ENCODE results near the gene ZNF438. TPM values are rescaled to one million over a fixed set of nuclear protein-coding genes. Genes with fewer than 3 reads are reported as not detected.
"Not testable (repeated sequence)": the region's sequence is repeated elsewhere in the genome, so short reads cannot be mapped to it uniquely, and the experiment has no call there.

The ZNF438 gene
- total and polyA plus RNA-seq, 4 donors: 7.8 to 19.2 (median 10.2) TPM

GRCh38 chr10:31058795-31059703 is 27.4 kb upstream of the ZNF438 start:
- 61 to 87% methylated on average over 2 of the region's 2 CpGs for WGBS, 2 donors
- no peaks in the 10 kb centered on the region for H3K36me3 ChIP-seq (ENCODE audit: control insufficient read depth in 4 of 4, insufficient read depth in 4 of 4, low read length in 4 of 4)
- peaks cover 0 to 2% (median 0%) of the 10 kb centered on the region in 4 donors for H3K9me3 ChIP-seq (ENCODE audit: control insufficient read depth in 4 of 4, insufficient read depth in 3 of 4, low read length in 3 of 4)
- no peaks in the 10 kb centered on the region for H3K27me3 ChIP-seq (ENCODE audit: control insufficient read depth in 3 of 3, insufficient read depth in 3 of 3, low read length in 2 of 3)
- ATAC-seq (ENCODE audit: insufficient read depth, low FRiP score): no peak
- no peak for TF ChIP-seq CTCF (IDR thresholded peaks at IDR 0.05; ENCODE audit: control extremely low read depth, extremely low read depth)
- peaks cover 0 to 2% (median 0%) of the 10 kb centered on the region in 5 donors for H3K4me1 ChIP-seq (ENCODE audit: control insufficient read depth in 5 of 5, insufficient read depth in 5 of 5, low read length in 5 of 5)
- H3K9ac ChIP-seq (ENCODE audit: insufficient read depth in 1 of 2, low read length in 2 of 2): no peak overlapping the region
- DNase-seq: no peak
- no peak overlapping the region for H3K27ac ChIP-seq (ENCODE audit: low read depth in 1 of 2, low read length in 1 of 2)
- H3K4me3 ChIP-seq: no peak overlapping the region

- H3K36me3 ChIP-seq (ENCODE audit: control insufficient read depth in 4 of 4, insufficient read depth in 4 of 4, low read length in 4 of 4); H3K27ac ChIP-seq (ENCODE audit: low read depth in 1 of 2, low read length in 1 of 2); H3K27me3 ChIP-seq (ENCODE audit: control insufficient read depth in 3 of 3, insufficient read depth in 3 of 3, low read length in 2 of 3); DNase-seq; H3K4me3 ChIP-seq; H3K9ac ChIP-seq (ENCODE audit: insufficient read depth in 1 of 2, low read length in 2 of 2); H3K4me1 ChIP-seq (ENCODE audit: control insufficient read depth in 5 of 5, insufficient read depth in 5 of 5, low read length in 5 of 5); ATAC-seq (ENCODE audit: insufficient read depth, low FRiP score); H3K9me3 ChIP-seq (ENCODE audit: control insufficient read depth in 4 of 4, insufficient read depth in 3 of 4, low read length in 3 of 4): not testable (repeated sequence)
- WGBS, 2 donors: 85% methylated on average over 8 of the region's 8 CpGs
Observed at GRCh38 chr10:31056678-31057077, 25.0 kb upstream of the ZNF438 start.

GRCh38 chr10:31055573-31056251 is 24.0 kb upstream of the ZNF438 start:
- DNase-seq (no peak), ATAC-seq (ENCODE audit: insufficient read depth, low FRiP score) (no peak)
- no peaks in the 10 kb centered on the region for H3K36me3 ChIP-seq (ENCODE audit: control insufficient read depth in 4 of 4, insufficient read depth in 4 of 4, low read length in 4 of 4)
- H3K9ac ChIP-seq (ENCODE audit: insufficient read depth in 1 of 2, low read length in 2 of 2): no peak overlapping the region
- H3K27me3 ChIP-seq (ENCODE audit: control insufficient read depth in 3 of 3, insufficient read depth in 3 of 3, low read length in 2 of 3): no peaks in the 10 kb centered on the region
- no peak overlapping the region for H3K27ac ChIP-seq (ENCODE audit: low read depth in 1 of 2, low read length in 1 of 2)
- 88 to 93% methylated on average over 27 of the region's 27 CpGs for WGBS, 2 donors
- H3K4me1 ChIP-seq (ENCODE audit: control insufficient read depth in 5 of 5, insufficient read depth in 5 of 5, low read length in 5 of 5): peaks cover 0 to 3% (median 0%) of the 10 kb centered on the region in 5 donors
- peaks cover 0 to 9% (median 1%) of the 10 kb centered on the region in 4 donors for H3K9me3 ChIP-seq (ENCODE audit: control insufficient read depth in 4 of 4, insufficient read depth in 3 of 4, low read length in 3 of 4)
- no peak overlapping the region for H3K4me3 ChIP-seq
- TF ChIP-seq CTCF (IDR thresholded peaks at IDR 0.05; ENCODE audit: control extremely low read depth, extremely low read depth): no peak

- H3K4me1 ChIP-seq (ENCODE audit: control insufficient read depth in 5 of 5, insufficient read depth in 5 of 5, low read length in 5 of 5): peaks cover 0 to 1% (median 0%) of the 10 kb centered on the region in 5 donors
- DNase-seq: no peak
- H3K36me3 ChIP-seq (ENCODE audit: control insufficient read depth in 4 of 4, insufficient read depth in 4 of 4, low read length in 4 of 4): no peaks in the 10 kb centered on the region
- peaks cover 0 to 9% (median 1%) of the 10 kb centered on the region in 4 donors for H3K9me3 ChIP-seq (ENCODE audit: control insufficient read depth in 4 of 4, insufficient read depth in 3 of 4, low read length in 3 of 4)
- no peak overlapping the region for H3K9ac ChIP-seq (ENCODE audit: insufficient read depth in 1 of 2, low read length in 2 of 2)
- no peak for TF ChIP-seq CTCF (IDR thresholded peaks at IDR 0.05; ENCODE audit: control extremely low read depth, extremely low read depth)
- WGBS, 2 donors: 63 to 71% methylated on average over 4 of the region's 4 CpGs
- H3K27me3 ChIP-seq (ENCODE audit: control insufficient read depth in 3 of 3, insufficient read depth in 3 of 3, low read length in 2 of 3): no peaks in the 10 kb centered on the region
- ATAC-seq (ENCODE audit: insufficient read depth, low FRiP score): no peak
- H3K4me3 ChIP-seq: no peak overlapping the region
- H3K27ac ChIP-seq (ENCODE audit: low read depth in 1 of 2, low read length in 1 of 2): peak overlapping the region in 1 of 2 donors; percentile 40
Observed at GRCh38 chr10:31051703-31052102, 20.0 kb upstream of the ZNF438 start.

All from lung (tissue), 12 donors.